B cell (primary cell): ENCODE results near the gene SH3RF1. TPM values are rescaled to one million over a fixed set of nuclear protein-coding genes. Genes with fewer than 3 reads are reported as not detected.

ENCODE experiments used
- ATAC-seq: fragments of 200-7000 bp; cut with Tn5 transposase; one replicate; pipeline ENCODE4 v1.10.0; 2021; ENCODE audit warnings: low read depth, mild to moderate bottlenecking, moderate number of reproducible peaks, moderate library complexity
- CTCF ChIA-PET: fragments of 350-600 bp; sonication (Branson Sonifier 250); formaldehyde crosslinking; loops from one replicate; lab custom pipeline; 2021; ENCODE audit warnings: antibody characterized with exemption, inconsistent platforms; lab: Charles Lee
- POLR2A ChIA-PET: fragments of 350-600 bp; sonication (Branson Sonifier 250); formaldehyde crosslinking; loops from one replicate; lab custom pipeline; 2021; ENCODE audit warnings: antibody characterized with exemption; lab: Charles Lee
- DNase-seq: peaks from one replicate; pipeline ENCODE4 v3.0.0; 2013
- H2AFZ ChIP-seq: 2 replicates; pipeline ENCODE4 v1.6.1; 2012; ENCODE audit warnings: mild to moderate bottlenecking, low read depth, low read length; ENCODE audit not compliant: insufficient read depth, poor library complexity, severe bottlenecking
- H3K27ac ChIP-seq, 2 donors: 1 replicate in 1 of 2; 2 replicates in 1 of 2; pipeline ENCODE4 v1.5.1; 2012 to 2013; ENCODE audit warnings: low read length in 2 of 2, mild to moderate bottlenecking in 2 of 2, moderate library complexity in 1 of 2
- H3K27me3 ChIP-seq, 4 experiments: fragments of 200-600 bp in 1 of 4; sonication (generic) in 1 of 4; replicated peaks in 1 of 4; 1 replicate in 2 of 4; 2 replicates in 2 of 4; pipeline versions ENCODE4 v1.6.1 to v1.7.0; 2013 to 2016; ENCODE audit warnings: low read length in 3 of 4, mild to moderate bottlenecking in 2 of 4, mixed read lengths in 1 of 4, moderate library complexity in 1 of 4; ENCODE audit not compliant: insufficient read depth in 4 of 4, control insufficient read depth in 3 of 4; ENCODE audit errors: control extremely low read depth in 1 of 4
- H3K36me3 ChIP-seq, 2 experiments: replicated peaks in 1 of 2; 1 replicate in 1 of 2; 2 replicates in 1 of 2; pipeline versions ENCODE4 v1.6.1 to v1.7.1; 2013; ENCODE audit warnings: low read length in 1 of 2; ENCODE audit not compliant: insufficient read depth in 2 of 2, control insufficient read depth in 1 of 2; ENCODE audit errors: control extremely low read depth in 1 of 2, extremely low read depth in 1 of 2
- H3K4me1 ChIP-seq, 2 donors: fragments of 200-600 bp in 1 of 2; sonication (generic) in 1 of 2; 1 replicate in 1 of 2; 2 replicates in 1 of 2; pipeline versions ENCODE4 v1.5.1 to v1.6.1; 2013 to 2017; ENCODE audit warnings: low read length in 2 of 2; ENCODE audit not compliant: control insufficient read depth in 2 of 2, insufficient read depth in 2 of 2
- H3K4me2 ChIP-seq: replicated peaks from 2 replicates; pipeline ENCODE3; 2012; ENCODE audit warnings: mild to moderate bottlenecking, low read depth, low read length; ENCODE audit not compliant: poor library complexity, severe bottlenecking
- H3K4me3 ChIP-seq, 5 experiments: fragments of 200-600 bp in 1 of 5; sonication (generic) in 1 of 5; 1 replicate in 3 of 5; 2 replicates in 2 of 5; pipeline versions ENCODE4 v1.5.1 to v1.7.0; 2011 to 2016; ENCODE audit warnings: low read length in 4 of 5, mild to moderate bottlenecking in 4 of 5, low read depth in 2 of 5, control low read depth in 1 of 5, moderate library complexity in 1 of 5; ENCODE audit not compliant: insufficient read depth in 1 of 5; ENCODE audit errors: control extremely low read depth in 1 of 5, extremely low read depth in 1 of 5
- H3K79me2 ChIP-seq: fragments of 200-600 bp; sonication (generic); one replicate; pipeline ENCODE4 v1.6.0; 2016; ENCODE audit warnings: low read length; ENCODE audit not compliant: control insufficient read depth, insufficient read depth
- H3K9ac ChIP-seq: fragments of 200-600 bp; sonication (generic); 2 replicates; pipeline ENCODE4 v1.6.1; 2017; ENCODE audit warnings: mild to moderate bottlenecking, low read length, moderate library complexity
- H3K9me3 ChIP-seq, 3 donors: one replicate each; pipeline versions ENCODE4 v1.6.1 to v1.7.1; 2013; ENCODE audit warnings: low read length in 2 of 3; ENCODE audit not compliant: control insufficient read depth in 2 of 3, insufficient read depth in 1 of 3; ENCODE audit errors: control extremely low read depth in 1 of 3
- H4K20me1 ChIP-seq: 2 replicates; pipeline ENCODE4 v1.6.0; 2012; ENCODE audit warnings: mild to moderate bottlenecking, low read length; ENCODE audit not compliant: insufficient read depth, control insufficient read depth, poor library complexity, severe bottlenecking
- H3K27ac Mint-ChIP-seq: one replicate; pipeline ENCODE4 v1.8.0; 2021; ENCODE audit warnings: mixed read lengths
- H3K27me3 Mint-ChIP-seq: one replicate; pipeline ENCODE4 v1.8.0; 2021; ENCODE audit warnings: mixed read lengths
- H3K4me1 Mint-ChIP-seq: one replicate; pipeline ENCODE4 v1.8.0; 2021; ENCODE audit warnings: mixed read lengths
- H3K4me3 Mint-ChIP-seq: one replicate; pipeline ENCODE4 v1.8.0; 2021; ENCODE audit warnings: mixed read lengths
- H3K9me3 Mint-ChIP-seq: one replicate; pipeline ENCODE4 v1.8.0; 2022; ENCODE audit warnings: mixed read lengths; ENCODE audit not compliant: insufficient read depth
- CTCF ChIP-seq: fragments of 200-600 bp; IDR thresholded peaks from one replicate; pipeline ENCODE4 v1.8.0; 2022; ENCODE audit warnings: antibody characterized with exemption, mild to moderate bottlenecking
- EZH2 ChIP-seq: IDR thresholded peaks from 2 replicates; pipeline ENCODE4 v1.6.1; 2012; ENCODE audit warnings: borderline replicate concordance, low read depth, mild to moderate bottlenecking, moderate library complexity, low read length; ENCODE audit not compliant: insufficient read depth, poor library complexity, severe bottlenecking
- WGBS: methylation state at CpG from one replicate; pipeline ENCODE4 v1.1.5; 2013; ENCODE audit warnings: missing lambda C conversion rate; ENCODE audit not compliant: insufficient coverage; 5-methylcytosine and 5-hydroxymethylcytosine counted together
- intact Hi-C: fragments of 100-400 bp; cut with micrococcal nuclease; formaldehyde crosslinking; loops from one replicate; pipeline ENCODE4 v1.10.0; 2022
- polyA plus RNA-seq: library from polyadenylated mRNA; depleted of rRNA; stranded (reverse); fragments of >200 nt; gene quantifications from 2 replicates; pipeline ENCODE4 v1.2.3, GENCODE V29; 2012
- total RNA-seq, 2 donors: library from RNA; stranded (reverse); fragments of 120-200 nt in 1 of 2; gene quantifications; 1 replicate in 1 of 2; 2 replicates in 1 of 2; pipeline versions ENCODE4 v1.2.3 to v1.2.4, GENCODE V29; 2013 to 2022

Gene SH3RF1
- total and polyA plus RNA-seq, 2 donors (not counting 1 experiment from before 2014, with no cell fraction given): 2.0 to 5.4 TPM

DNA sequence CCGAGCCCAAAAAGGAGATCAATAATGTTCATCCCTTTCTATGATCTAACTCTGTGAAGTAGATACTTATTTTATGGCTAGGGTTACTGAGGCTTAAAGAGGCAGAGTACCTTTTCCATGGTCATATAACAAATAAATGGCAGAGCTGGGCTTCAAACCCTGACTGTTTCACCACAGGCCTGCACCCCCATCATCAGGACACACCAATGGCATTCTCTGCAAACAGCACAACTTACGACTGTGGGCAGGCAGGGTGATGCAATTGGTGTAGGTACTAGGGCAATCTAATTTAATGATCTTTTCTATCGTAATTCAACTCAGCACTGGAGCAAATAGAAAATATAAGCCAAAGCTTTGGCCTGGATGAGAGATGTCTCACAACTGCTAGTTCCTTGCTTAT is 141.9 kb downstream of the SH3RF1 start:
- Histone ChIP-seq H3K9me3 (no peaks in the 10 kb centered on the region), H3K27me3 (no peaks in the 10 kb centered on the region), H3K4me2 (no peak overlapping the region), H3K79me2 (no peaks in the 10 kb centered on the region), H4K20me1 (no peaks in the 10 kb centered on the region), H3K4me3 (no peak overlapping the region), H3K27ac (no peak overlapping the region), H3K36me3 (no peaks in the 10 kb centered on the region), H3K4me1 (no peaks in the 10 kb centered on the region), H3K9ac (no peak overlapping the region), H2AFZ (no peak overlapping the region)
- H3K4me3 Mint-ChIP-seq: no peak overlapping the region
- no peaks in the 10 kb centered on the region for H3K27me3 Mint-ChIP-seq
- POLR2A ChIA-PET: no interaction called here
- WGBS: no CpG with 5 or more reads among the region's 3 CpGs
- CTCF ChIA-PET: no interaction called here
- DNase-seq: no peak
- TF ChIP-seq EZH2 (no peak), CTCF (no peak)
- intact Hi-C loops: no loop called here
- H3K4me1 Mint-ChIP-seq: no peaks in the 10 kb centered on the region
- H3K9me3 Mint-ChIP-seq: no peaks in the 10 kb centered on the region
- ATAC-seq: no peak
- H3K27ac Mint-ChIP-seq: no peak overlapping the region

DNA sequence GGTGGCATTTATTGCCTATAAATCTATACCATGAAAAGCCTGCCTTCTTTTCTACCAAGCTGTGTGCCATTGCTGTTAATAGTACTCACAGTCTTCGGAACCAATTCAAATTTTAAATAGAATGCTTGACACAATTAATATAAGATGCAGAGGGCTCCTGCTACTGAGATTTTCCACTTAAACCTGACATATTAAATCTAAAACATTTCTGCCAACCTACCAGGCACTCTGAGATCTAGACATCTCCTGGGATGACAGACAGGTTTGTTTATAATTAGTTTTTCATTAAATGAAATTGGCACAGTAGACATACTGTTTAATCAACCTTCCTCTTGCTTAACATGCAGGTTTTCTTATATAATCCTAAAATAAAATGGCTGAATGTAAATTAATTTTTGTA is 143.4 kb downstream of the SH3RF1 start:
- Histone ChIP-seq H3K79me2 (no peaks in the 10 kb centered on the region), H4K20me1 (no peaks in the 10 kb centered on the region), H3K9ac (no peak overlapping the region), H3K4me3 (no peak overlapping the region), H3K36me3 (no peaks in the 10 kb centered on the region), H3K27me3 (no peaks in the 10 kb centered on the region), H2AFZ (no peak overlapping the region), H3K4me2 (no peak overlapping the region), H3K4me1 (no peaks in the 10 kb centered on the region), H3K9me3 (no peaks in the 10 kb centered on the region), H3K27ac (no peak overlapping the region)
- no peak for ATAC-seq
- no CpG with 5 or more reads among the region's 1 CpG for WGBS
- CTCF ChIA-PET: no interaction called here
- H3K27me3 Mint-ChIP-seq: no peaks in the 10 kb centered on the region
- POLR2A ChIA-PET: no interaction called here
- DNase-seq: no peak
- H3K4me3 Mint-ChIP-seq: no peak overlapping the region
- H3K9me3 Mint-ChIP-seq: no peaks in the 10 kb centered on the region
- H3K27ac Mint-ChIP-seq: no peak overlapping the region
- no peaks in the 10 kb centered on the region for H3K4me1 Mint-ChIP-seq
- intact Hi-C loops: no loop called here
- no peak for TF ChIP-seq EZH2
- TF ChIP-seq CTCF: no peak
